Stimulated activated CD8-positive, alpha-beta memory T cell treated with anti-CD3 and anti-CD28 coated beads, Interleukin-12 subunit alpha, Interleukin-12 subunit beta, amount 100 ng/mL, for 24 hours (primary cell): ENCODE results near the gene MACROD2.

Experiments used
- DNase-seq: peaks from one replicate; pipeline ENCODE4 v3.0.0-alpha.2; 2020; ENCODE audit errors: extremely low read depth

The MACROD2 gene

GRCh38 chr20:14525426-14525825 lies 530.1 kb downstream of the MACROD2 start:
- no peak for DNase-seq

GRCh38 chr20:14526891-14527290 lies 531.6 kb downstream of the MACROD2 start:
- DNase-seq, result no peak

- DNase-seq, result no peak
These were observed 536.5 kb downstream of the MACROD2 start for GRCh38 chr20:14531786-14532185.

GRCh38 chr20:14536738-14537137 lies 541.4 kb downstream of the MACROD2 start:
- no peak for DNase-seq

- no peak for DNase-seq
These were observed 543.1 kb downstream of the MACROD2 start for GRCh38 chr20:14538433-14538832.

- no peak for DNase-seq
These were observed 547.7 kb downstream of the MACROD2 start for GRCh38 chr20:14543040-14543439.

- DNase-seq, result no peak
These were observed 549.4 kb downstream of the MACROD2 start for GRCh38 chr20:14544688-14545087.

- DNase-seq, result no peak
These were observed 555.3 kb downstream of the MACROD2 start for GRCh38 chr20:14550655-14551054.

- no peak for DNase-seq
These were observed 558.6 kb downstream of the MACROD2 start for GRCh38 chr20:14553774-14554534.

- DNase-seq, result no peak
These were observed 560.4 kb downstream of the MACROD2 start for GRCh38 chr20:14555676-14556075.

GRCh38 chr20:14556206-14556605 lies 560.9 kb downstream of the MACROD2 start:
- DNase-seq, result no peak

GRCh38 chr20:14559612-14560011 lies 564.3 kb downstream of the MACROD2 start:
- DNase-seq, result no peak

- no peak for DNase-seq
These were observed 566.5 kb downstream of the MACROD2 start for GRCh38 chr20:14561741-14562221.

- no peak for DNase-seq
These were observed 567.7 kb downstream of the MACROD2 start for GRCh38 chr20:14562981-14563380.

- DNase-seq, result no peak
These were observed 571.2 kb downstream of the MACROD2 start for GRCh38 chr20:14566505-14566904.

- no peak for DNase-seq
These were observed 572.9 kb downstream of the MACROD2 start for GRCh38 chr20:14568225-14568624.

GRCh38 chr20:14568701-14569100 lies 573.4 kb downstream of the MACROD2 start:
- DNase-seq, result no peak

- DNase-seq, result no peak
These were observed 574.3 kb downstream of the MACROD2 start for GRCh38 chr20:14569641-14570040.

GRCh38 chr20:14570811-14571210 lies 575.5 kb downstream of the MACROD2 start:
- DNase-seq, result no peak

- no peak for DNase-seq
These were observed 578.4 kb downstream of the MACROD2 start for GRCh38 chr20:14573676-14574075.

GRCh38 chr20:14576196-14576877 lies 581.0 kb downstream of the MACROD2 start:
- DNase-seq, result no peak

- no peak for DNase-seq
These were observed 585.2 kb downstream of the MACROD2 start for GRCh38 chr20:14580418-14581074.

- no peak for DNase-seq
These were observed 586.4 kb downstream of the MACROD2 start for GRCh38 chr20:14581731-14582130.
